Lower leg skin (tissue), 4 donors: ENCODE results near the gene PTGDS. TPM values are rescaled to one million over a fixed set of nuclear protein-coding genes. Genes with fewer than 3 reads are reported as not detected.

Source experiments
- DNase-seq, 2 donors: peaks; one replicate each; pipeline ENCODE4 v3.0.0-alpha.2; 2019; ENCODE audit warnings: low spot score in 2 of 2
- H3K4me3 ChIP-seq: fragments of 200-600 bp; sonication (generic); 2 replicates; pipeline ENCODE4 v1.5.1; 2017; ENCODE audit warnings: mild to moderate bottlenecking, low read depth; ENCODE audit not compliant: poor library complexity, severe bottlenecking
- CTCF ChIP-seq, 3 donors: fragments of 450-650 bp; IDR thresholded peaks; one replicate each; pipeline ENCODE4 v1.5.1; 2016; ENCODE audit warnings: antibody characterized with exemption in 3 of 3, mild to moderate bottlenecking in 3 of 3, moderate library complexity in 2 of 3
- WGBS, 2 donors: methylation state at CpG; one replicate each; pipeline ENCODE4 v1.1.5; 2018; 5-methylcytosine and 5-hydroxymethylcytosine counted together
- intact Hi-C: fragments of 100-400 bp; cut with DNase I; formaldehyde crosslinking; loops from one replicate; pipeline ENCODE4 v1.15.0; 2023; ENCODE audit warnings: low total_unique reads
- total RNA-seq, 4 donors: library from RNA; depleted of rRNA; stranded (reverse); fragments of >200 nt; gene quantifications; one replicate each; pipeline ENCODE4 v1.1.0, GENCODE V29; 2016

Gene PTGDS
- total RNA-seq, 4 donors from 2014 or later: 9.7 to 75.3 (median 14.8) TPM

GRCh38 chr9:137030538-137031527, 53.5 kb downstream of the PTGDS start:
- no peak overlapping the region for H3K4me3 ChIP-seq
- TF ChIP-seq CTCF (IDR thresholded peaks at IDR 0.05): no peak
- WGBS, 2 donors: 65 to 82% methylated on average over 29 to 63 of the region's 65 CpGs
- intact Hi-C loops: loop anchor here (5.0 kb wide), 1 partner anchor 249 kb away; no protein-coding TSS in a partner anchor
- no peak for DNase-seq

Other genes with a start within 250 kb of the PTGDS start
- gene LCN10, start 234.6 kb upstream of the PTGDS start, total RNA-seq: 1 to 10 TPM in 2 of 4 donors, under 1 TPM in 1, not detected in 1; 0.61 to 5.7 (median 1.7) TPM
- gene LCN6, start 229.0 kb upstream of the PTGDS start, total RNA-seq: 1 to 10 TPM in 2 of 4 donors, not detected in 2; 6.3 to 7.3 TPM
- gene LCN8, start 219.3 kb upstream of the PTGDS start, total RNA-seq: not detected
- gene LCN15, start 213.0 kb upstream of the PTGDS start, total RNA-seq: not detected
- gene TMEM141, start 186.2 kb upstream of the PTGDS start, total RNA-seq: 100 to 1,000 TPM in 2 of 4 donors, 10 to 100 TPM in 2; 67.7 to 120 (median 91.3) TPM
- gene CCDC183, start 181.2 kb upstream of the PTGDS start, total RNA-seq: 1 to 10 TPM in 3 of 4 donors, under 1 TPM in 1; 0.37 to 9.1 (median 2.0) TPM
- 10 to 100 TPM; 47.8 to 75.1 (median 55.5) TPM for gene RABL6, start 169.6 kb upstream of the PTGDS start, total RNA-seq
- 1 to 10 TPM; 1.4 to 2.9 (median 1.6) TPM for gene AJM1, start 135.0 kb upstream of the PTGDS start, total RNA-seq
- gene PHPT1, start 128.1 kb upstream of the PTGDS start, total RNA-seq: 10 to 100 TPM; 22.0 to 60.4 (median 48.7) TPM
- 1 to 10 TPM in 3 of 4 donors, under 1 TPM in 1; 0.89 to 1.4 (median 1.4) TPM for gene MAMDC4, start 125.2 kb upstream of the PTGDS start, total RNA-seq
- gene EDF1, start 111.2 kb upstream of the PTGDS start, total RNA-seq: 100 to 1,000 TPM; 354 to 399 (median 376) TPM
- 10 to 100 TPM; 13.2 to 16.7 (median 15.8) TPM for gene TRAF2, start 91.0 kb upstream of the PTGDS start, total RNA-seq
- gene FBXW5, start 32.8 kb upstream of the PTGDS start, total RNA-seq: 100 to 1,000 TPM; 145 to 182 (median 154) TPM
- not detected for gene C8G, start 32.3 kb upstream of the PTGDS start, total RNA-seq
- gene LCN12, start 25.2 kb upstream of the PTGDS start, total RNA-seq: not detected
- under 1 TPM in 2 of 4 donors, not detected in 2; 0.36 to 0.37 TPM for gene LCNL1, start 5.5 kb downstream of the PTGDS start, total RNA-seq
- gene PAXX, start 14.9 kb downstream of the PTGDS start, total RNA-seq: 10 to 100 TPM; 38.7 to 75.8 (median 58.2) TPM
- 100 to 1,000 TPM; 114 to 328 (median 163) TPM for gene CLIC3, start 19.1 kb downstream of the PTGDS start, total RNA-seq
- 10 to 100 TPM; 18.2 to 27.6 (median 23.7) TPM for gene ABCA2, start 50.7 kb downstream of the PTGDS start, total RNA-seq
- gene FUT7, start 54.6 kb downstream of the PTGDS start, total RNA-seq: under 1 TPM in 2 of 4 donors, not detected in 2; 0.22 to 0.39 TPM
- gene NPDC1, start 68.7 kb downstream of the PTGDS start, total RNA-seq: 10 to 100 TPM; 29.1 to 63.9 (median 56.1) TPM
- gene ENTPD2, start 76.6 kb downstream of the PTGDS start, total RNA-seq: 10 to 100 TPM; 10.1 to 14.7 (median 12.1) TPM
- 10 to 100 TPM in 2 of 4 donors, 1 to 10 TPM in 2; 5.7 to 25.6 (median 13.7) TPM for gene SAPCD2, start 93.1 kb downstream of the PTGDS start, total RNA-seq
- 10 to 100 TPM in 1 of 4 donors, 1 to 10 TPM in 3; 6.6 to 13.7 (median 7.9) TPM for gene UAP1L1, start 100.0 kb downstream of the PTGDS start, total RNA-seq
- 10 to 100 TPM; 57.7 to 81.0 (median 61.8) TPM for gene MAN1B1, start 109.5 kb downstream of the PTGDS start, total RNA-seq
- gene DPP7, start 137.2 kb downstream of the PTGDS start, total RNA-seq: 100 to 1,000 TPM; 123 to 144 (median 138) TPM
- gene GRIN1, start 161.7 kb downstream of the PTGDS start, total RNA-seq: 1 to 10 TPM in 1 of 4 donors, under 1 TPM in 2, not detected in 1; 0.10 to 2.4 (median 0.49) TPM
- gene LRRC26, start 192.5 kb downstream of the PTGDS start, total RNA-seq: 10 to 100 TPM in 3 of 4 donors, 1 to 10 TPM in 1; 4.1 to 29.0 (median 21.3) TPM
- not detected for gene TMEM210, start 194.6 kb downstream of the PTGDS start, total RNA-seq
- gene ANAPC2, start 211.1 kb downstream of the PTGDS start, total RNA-seq: 10 to 100 TPM; 26.2 to 69.3 (median 30.5) TPM
- gene SSNA1, start 211.2 kb downstream of the PTGDS start, total RNA-seq: 100 to 1,000 TPM in 2 of 4 donors, 10 to 100 TPM in 2; 79.2 to 112 (median 93.1) TPM
- 10 to 100 TPM; 27.6 to 34.2 (median 29.1) TPM for gene TPRN, start 223.2 kb downstream of the PTGDS start, total RNA-seq
- 10 to 100 TPM; 45.7 to 60.7 (median 49.4) TPM for gene TMEM203, start 228.1 kb downstream of the PTGDS start, total RNA-seq
- 10 to 100 TPM in 3 of 4 donors, 1 to 10 TPM in 1; 8.1 to 18.6 (median 11.6) TPM for gene NDOR1, start 228.2 kb downstream of the PTGDS start, total RNA-seq
- gene RNF208, start 244.7 kb downstream of the PTGDS start, total RNA-seq: 10 to 100 TPM in 1 of 4 donors, 1 to 10 TPM in 3; 3.7 to 10.2 (median 5.5) TPM
- gene CYSRT1, start 247.7 kb downstream of the PTGDS start, total RNA-seq: 100 to 1,000 TPM in 1 of 4 donors, 10 to 100 TPM in 3; 40.2 to 119 (median 67.6) TPM
- 1 to 10 TPM in 2 of 4 donors, under 1 TPM in 1, not detected in 1; 0.25 to 3.2 (median 2.4) TPM for gene RNF224, start 250.0 kb downstream of the PTGDS start, total RNA-seq